ENCODE measurements around the gene HECA.

Gene HECA

GRCh38 chr6:139134817-139135577 lies at the start of gene HECA:
Gene HECA (plus strand): TSS chr6:139135080. CDS start chr6:139135397, 317 bp downstream.
- no peak for TF ChIP-seq CTCF (IDR thresholded peaks at IDR 0.05; ENCODE audit: low read depth, low read length)
- H3K4me3 ChIP-seq (replicated peaks in 1 of 2; ENCODE audit: low read depth in 2 of 2, low read length in 2 of 2): peak within 1 kb of the TSS; percentile 75 to 86
- DNase-seq (ENCODE audit: low read depth in 2 of 2): peak; percentile 95 to 97

- no peak for TF ChIP-seq CTCF (IDR thresholded peaks at IDR 0.05; ENCODE audit: low read depth, low read length)
- no peak overlapping the region for H3K4me3 ChIP-seq (replicated peaks in 1 of 2; ENCODE audit: low read depth in 2 of 2, low read length in 2 of 2)
- DNase-seq (ENCODE audit: low read depth in 2 of 2): no peak
These were observed 43.1 kb upstream of the HECA start for GRCh38 chr6:139091826-139092225.

- DNase-seq (ENCODE audit: low read depth in 2 of 2): no peak
- H3K4me3 ChIP-seq (replicated peaks in 1 of 2; ENCODE audit: low read depth in 2 of 2, low read length in 2 of 2): no peak overlapping the region
These were observed 34.9 kb upstream of the HECA start for GRCh38 chr6:139099984-139100383.

GRCh38 chr6:139107051-139107450 lies 27.8 kb upstream of the HECA start:
- no peak for TF ChIP-seq CTCF (IDR thresholded peaks at IDR 0.05; ENCODE audit: low read depth, low read length)
- DNase-seq (ENCODE audit: low read depth in 2 of 2): no peak
- H3K4me3 ChIP-seq (replicated peaks in 1 of 2; ENCODE audit: low read depth in 2 of 2, low read length in 2 of 2): no peak overlapping the region

More at GRCh38 chr6:139099984-139100383, 34.9 kb upstream of the HECA start:
- no peak for TF ChIP-seq CTCF (IDR thresholded peaks at IDR 0.05; ENCODE audit: low read depth, low read length)

GRCh38 chr6:139108378-139108777 lies 26.5 kb upstream of the HECA start:
- no peak overlapping the region for H3K4me3 ChIP-seq (replicated peaks in 1 of 2; ENCODE audit: low read depth in 2 of 2, low read length in 2 of 2)
- no peak for TF ChIP-seq CTCF (IDR thresholded peaks at IDR 0.05; ENCODE audit: low read depth, low read length)
- no peak for DNase-seq (ENCODE audit: low read depth in 2 of 2)

GRCh38 chr6:139109558-139109957 lies 25.3 kb upstream of the HECA start:
- DNase-seq (ENCODE audit: low read depth in 2 of 2): peak; percentile 50 to 62
- H3K4me3 ChIP-seq (replicated peaks in 1 of 2; ENCODE audit: low read depth in 2 of 2, low read length in 2 of 2): no peak overlapping the region
- peak; percentile 44 for TF ChIP-seq CTCF (IDR thresholded peaks at IDR 0.05; ENCODE audit: low read depth, low read length)
